ENCODE measurements around the gene SLC1A3. TPM values are rescaled to one million over a fixed set of nuclear protein-coding genes. Genes with fewer than 3 reads are reported as not detected.

The SLC1A3 gene
- total and polyA plus RNA-seq, 2 of the 4 experiments (the other 2 are of a cell fraction) = 0.27 to 1.3 TPM

DNA sequence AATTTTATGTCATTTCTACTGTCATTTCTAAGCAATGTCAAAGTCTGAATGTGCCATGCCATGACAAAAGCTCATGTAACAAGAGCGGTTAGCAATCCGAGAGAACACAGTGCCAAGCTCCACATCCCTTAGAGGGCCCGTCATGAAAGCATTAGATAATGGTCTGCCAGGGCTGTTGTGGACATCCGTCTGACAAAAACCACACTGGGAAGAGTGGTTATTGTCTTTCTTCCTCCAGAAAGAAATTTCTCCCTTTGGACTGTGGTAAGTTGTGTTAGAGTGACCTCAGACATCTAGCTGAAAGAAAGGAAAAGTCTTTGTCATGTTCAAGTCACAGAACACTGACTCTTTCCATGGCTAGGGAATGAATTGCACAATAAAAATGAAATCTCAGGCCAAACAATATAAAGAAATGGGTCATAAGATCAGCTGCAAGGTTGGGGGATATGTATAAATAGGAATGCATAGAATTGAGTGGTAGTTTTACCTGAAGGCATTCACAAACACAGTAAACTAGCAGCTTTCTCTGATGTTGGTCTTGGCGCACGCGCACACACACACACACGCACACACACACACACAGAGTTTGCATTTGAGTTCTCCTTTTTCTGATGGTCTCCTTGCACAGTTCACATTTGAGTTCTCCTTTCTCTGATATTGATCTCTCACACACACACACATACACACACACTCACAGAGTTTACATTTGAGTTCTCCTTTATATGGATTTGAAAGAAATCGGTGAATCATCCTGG lies 5.3 kb downstream of the SLC1A3 start:
- BruUV-seq (replicated peaks) = no TSS peak
- Histone ChIP-seq H4K8ac (ENCODE audit: low read depth in 2 of 2, low read length in 2 of 2) (no peak overlapping the region), H3K4ac (ENCODE audit: low read depth, low read length) (no peak overlapping the region), H3K4me2 (ENCODE audit: low read depth, low read length) (no peak overlapping the region), H3K14ac (replicated peaks; ENCODE audit: low read depth, low read length) (no peak overlapping the region), H3K9ac (ENCODE audit: low read depth, low read length) (no peak overlapping the region), H3K56ac (ENCODE audit: extremely low read depth, insufficient read depth, low read length) (no peak overlapping the region), H3K79me1 (ENCODE audit: low read depth in 1 of 2, low read length in 2 of 2) (no peaks in the 10 kb centered on the region), H2BK5ac (ENCODE audit: low read depth, low read length, poor library complexity, severe bottlenecking) (no peak overlapping the region), H4K91ac (ENCODE audit: insufficient read depth, low read depth, low read length) (no peak overlapping the region), H3K4me1 (ENCODE audit: control insufficient read depth, insufficient read depth, low read length) (no peaks in the 10 kb centered on the region), H2BK15ac (ENCODE audit: low read depth, low read length) (no peak overlapping the region), H2AK5ac (ENCODE audit: low read depth, low read length) (no peak overlapping the region), H2BK120ac (ENCODE audit: low read depth, low read length) (no peak overlapping the region), H3K27ac (ENCODE audit: insufficient read depth, low read length) (no peak overlapping the region), H2AFZ (replicated peaks; ENCODE audit: low read length, poor library complexity) (no peak overlapping the region), H4K5ac (ENCODE audit: low read depth, low read length) (no peak overlapping the region), H3K23ac (ENCODE audit: low read depth, low read length) (no peak overlapping the region), H3K18ac (ENCODE audit: low read depth, low read length) (no peak overlapping the region), H3K9me1 (ENCODE audit: insufficient read depth, low read length) (no peaks in the 10 kb centered on the region), H2BK20ac (ENCODE audit: low read depth, low read length) (no peak overlapping the region), H4K20me1 (ENCODE audit: insufficient read depth, low read length) (no peaks in the 10 kb centered on the region), H3K4me3 (ENCODE audit: insufficient read depth, low read depth, low read length) (no peak overlapping the region), H3K27me3 (ENCODE audit: control insufficient read depth, insufficient read depth, low read length) (no peaks in the 10 kb centered on the region; the same call in none of the 2 replicates), H3K36me3 (ENCODE audit: control insufficient read depth, insufficient read depth, low read length) (no peaks in the 10 kb centered on the region), H3K9me3 (ENCODE audit: control insufficient read depth, insufficient read depth, low read length) (no peaks in the 10 kb centered on the region), H2AK9ac (replicated peaks; ENCODE audit: low read depth, low read length, poor library complexity) (no peak overlapping the region)
- in situ Hi-C loops (cut with MboI; ENCODE audit: low sequenced_read_pairs) (no loop called here), dilution Hi-C loops (cut with HindIII; ENCODE audit: low sequenced_read_pairs, unreplicated experiment) (no loop called here), intact Hi-C loops (cut with micrococcal nuclease) (no loop called here)
- ATAC-seq (ENCODE audit: low read depth) (no peak), DNase-seq (no peak)
- TF ChIP-seq RFX5 (IDR thresholded peaks at IDR 0.05; ENCODE audit: low read depth, low read length) (no peak), SMC3 (IDR thresholded peaks at IDR 0.05; ENCODE audit: low read depth, low read length) (no peak), CEBPB (IDR thresholded peaks at IDR 0.05; ENCODE audit: low read depth, low read length) (no peak), MXI1 (IDR thresholded peaks at IDR 0.05; ENCODE audit: borderline replicate concordance, low read depth, low read length) (no peak), RAD21 (IDR thresholded peaks at IDR 0.05; ENCODE audit: low read length) (no peak), BHLHE40 (IDR thresholded peaks at IDR 0.05; ENCODE audit: low read depth, low read length) (no peak), CHD1 (IDR thresholded peaks at IDR 0.05; ENCODE audit: low read depth, low read length) (no peak), MAFK (IDR thresholded peaks at IDR 0.05; ENCODE audit: low read depth, low read length) (no peak), MAZ (IDR thresholded peaks at IDR 0.05; ENCODE audit: borderline replicate concordance, low read depth, low read length) (no peak), NFE2L2 (IDR thresholded peaks at IDR 0.05; ENCODE audit: low read depth, low read length) (no peak), FOS (IDR thresholded peaks at IDR 0.05; ENCODE audit: low read depth, low read length) (no peak), POLR2A (IDR thresholded peaks at IDR 0.05; ENCODE audit: low read depth, low read length) (no peak), RCOR1 (IDR thresholded peaks at IDR 0.05; ENCODE audit: insufficient replicate concordance, low read length) (no peak)
- TF ChIP-seq, protein P1, sequence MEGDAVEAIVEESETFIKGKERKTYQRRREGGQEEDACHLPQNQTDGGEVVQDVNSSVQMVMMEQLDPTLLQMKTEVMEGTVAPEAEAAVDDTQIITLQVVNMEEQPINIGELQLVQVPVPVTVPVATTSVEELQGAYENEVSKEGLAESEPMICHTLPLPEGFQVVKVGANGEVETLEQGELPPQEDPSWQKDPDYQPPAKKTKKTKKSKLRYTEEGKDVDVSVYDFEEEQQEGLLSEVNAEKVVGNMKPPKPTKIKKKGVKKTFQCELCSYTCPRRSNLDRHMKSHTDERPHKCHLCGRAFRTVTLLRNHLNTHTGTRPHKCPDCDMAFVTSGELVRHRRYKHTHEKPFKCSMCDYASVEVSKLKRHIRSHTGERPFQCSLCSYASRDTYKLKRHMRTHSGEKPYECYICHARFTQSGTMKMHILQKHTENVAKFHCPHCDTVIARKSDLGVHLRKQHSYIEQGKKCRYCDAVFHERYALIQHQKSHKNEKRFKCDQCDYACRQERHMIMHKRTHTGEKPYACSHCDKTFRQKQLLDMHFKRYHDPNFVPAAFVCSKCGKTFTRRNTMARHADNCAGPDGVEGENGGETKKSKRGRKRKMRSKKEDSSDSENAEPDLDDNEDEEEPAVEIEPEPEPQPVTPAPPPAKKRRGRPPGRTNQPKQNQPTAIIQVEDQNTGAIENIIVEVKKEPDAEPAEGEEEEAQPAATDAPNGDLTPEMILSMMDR (conservative IDR thresholded peaks at IDR 0.05; ENCODE audit: low read depth, low read length) = no peak
- TF ChIP-seq, protein P2, sequence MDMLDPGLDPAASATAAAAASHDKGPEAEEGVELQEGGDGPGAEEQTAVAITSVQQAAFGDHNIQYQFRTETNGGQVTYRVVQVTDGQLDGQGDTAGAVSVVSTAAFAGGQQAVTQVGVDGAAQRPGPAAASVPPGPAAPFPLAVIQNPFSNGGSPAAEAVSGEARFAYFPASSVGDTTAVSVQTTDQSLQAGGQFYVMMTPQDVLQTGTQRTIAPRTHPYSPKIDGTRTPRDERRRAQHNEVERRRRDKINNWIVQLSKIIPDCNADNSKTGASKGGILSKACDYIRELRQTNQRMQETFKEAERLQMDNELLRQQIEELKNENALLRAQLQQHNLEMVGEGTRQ (IDR thresholded peaks at IDR 0.05; ENCODE audit: low read depth, low read length) = no peak
- TF ChIP-seq, protein P3, sequence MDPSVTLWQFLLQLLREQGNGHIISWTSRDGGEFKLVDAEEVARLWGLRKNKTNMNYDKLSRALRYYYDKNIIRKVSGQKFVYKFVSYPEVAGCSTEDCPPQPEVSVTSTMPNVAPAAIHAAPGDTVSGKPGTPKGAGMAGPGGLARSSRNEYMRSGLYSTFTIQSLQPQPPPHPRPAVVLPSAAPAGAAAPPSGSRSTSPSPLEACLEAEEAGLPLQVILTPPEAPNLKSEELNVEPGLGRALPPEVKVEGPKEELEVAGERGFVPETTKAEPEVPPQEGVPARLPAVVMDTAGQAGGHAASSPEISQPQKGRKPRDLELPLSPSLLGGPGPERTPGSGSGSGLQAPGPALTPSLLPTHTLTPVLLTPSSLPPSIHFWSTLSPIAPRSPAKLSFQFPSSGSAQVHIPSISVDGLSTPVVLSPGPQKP (IDR thresholded peaks at IDR 0.05; ENCODE audit: borderline replicate concordance, low read depth, low read length) = no peak
- no CpG with 5 or more reads among the region's 9 CpGs for WGBS, 2 experiments (ENCODE audit: extremely low coverage in 2 of 2, insufficient read length in 1 of 2)
- CTCF ChIA-PET = no interaction called here
- POLR2A ChIA-PET (ENCODE audit: unreplicated experiment) = no interaction called here
